Epidermal melanocyte (primary cell): ENCODE data around the gene ATP5F1E.
A peak's percentile ranks its signal among the peaks of the same experiment; 100 is the strongest.

Experiments used
- DNase-seq: peaks from one replicate; pipeline ENCODE4 v3.0.0; 2011; ENCODE audit warnings: low spot score; ENCODE audit not compliant: insufficient read length

Gene ATP5F1E

DNA sequence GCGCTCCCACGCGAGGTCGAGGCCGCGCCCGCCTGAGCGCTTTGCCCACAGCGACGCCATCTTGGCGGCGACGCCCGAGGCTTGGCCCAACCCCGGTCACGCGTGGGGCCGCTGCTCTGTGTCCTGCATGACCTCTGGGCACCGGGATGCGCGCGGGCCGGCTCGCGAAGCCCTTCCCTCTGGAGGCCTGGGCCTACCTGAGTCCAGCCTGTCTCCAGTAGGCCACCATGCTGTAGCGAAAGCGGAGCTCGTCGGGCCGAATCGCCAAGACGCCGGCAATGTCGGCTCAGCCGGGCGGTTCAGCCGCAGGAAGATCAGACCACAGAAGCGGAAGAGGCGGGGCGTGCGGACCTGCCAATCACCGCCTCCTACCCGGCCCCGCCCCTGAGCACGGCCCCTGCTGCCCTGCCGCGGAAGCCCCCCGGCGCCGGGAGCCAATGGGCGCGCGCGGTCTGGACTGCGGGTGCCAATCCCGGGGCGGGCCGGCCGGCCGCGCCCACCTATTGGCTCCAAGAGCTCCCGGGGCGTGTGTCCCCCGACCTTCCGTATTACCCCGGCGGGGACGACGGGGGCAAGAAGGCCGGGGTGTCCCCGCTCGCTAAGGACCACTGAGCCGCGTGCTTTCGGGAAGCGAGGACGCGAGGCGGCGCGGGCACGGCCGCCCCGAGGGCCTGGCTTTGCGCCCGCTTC, at the start of gene ATP5F1E:
Gene ATP5F1E (minus strand): TSS at position 313 of the 690 bp plus-strand sequence. CDS start 84 bp downstream, at position 229.
- DNase-seq = peak; percentile 81

DNA sequence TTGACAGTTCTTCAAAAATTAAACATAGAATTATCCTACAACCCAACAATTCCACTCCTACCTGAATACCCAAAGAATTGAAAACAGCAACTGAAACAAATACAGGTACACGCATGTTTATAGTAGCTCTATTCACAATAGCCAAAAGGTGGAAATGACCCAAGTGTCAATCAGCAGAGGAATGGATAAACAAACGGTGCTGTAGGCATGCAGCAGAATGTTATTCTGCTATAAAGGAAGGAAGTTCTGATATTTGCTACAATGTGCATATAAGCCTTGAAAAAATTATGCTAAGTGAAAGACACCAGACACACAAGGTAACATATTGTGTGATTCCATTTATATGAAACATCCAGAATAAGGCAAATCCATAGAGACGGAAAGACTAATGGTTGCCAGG, 48.9 kb upstream of the ATP5F1E start:
- DNase-seq = no peak

DNA sequence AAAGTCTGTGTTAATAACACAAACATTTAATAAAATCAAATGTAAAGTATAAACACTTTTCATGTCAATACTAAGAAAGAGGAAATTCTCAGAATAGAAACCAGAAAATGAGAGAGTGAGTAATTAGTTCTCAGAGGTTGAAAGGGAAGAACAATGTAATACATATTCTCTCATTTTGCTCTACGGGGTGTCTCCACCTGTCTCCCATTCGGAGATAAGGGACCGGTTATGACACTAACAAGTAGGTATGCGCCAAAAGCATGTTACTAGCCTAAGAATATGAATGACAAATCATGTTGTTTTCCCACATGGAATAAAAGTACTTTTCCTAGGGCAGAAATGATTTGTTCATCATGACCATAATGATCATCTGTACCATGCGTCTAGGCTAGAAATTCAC, 46.1 kb upstream of the ATP5F1E start:
- DNase-seq = no peak

- no peak for DNase-seq
Measured at GRCh38 chr20:59077705-59078104, 45.6 kb upstream of the ATP5F1E start.

- no peak for DNase-seq
Measured at GRCh38 chr20:59075934-59076508, 43.9 kb upstream of the ATP5F1E start.

- DNase-seq = no peak
Measured at GRCh38 chr20:59074456-59074855, 42.3 kb upstream of the ATP5F1E start.

GRCh38 chr20:59073582-59073981, 41.4 kb upstream of the ATP5F1E start:
- DNase-seq = no peak

DNA sequence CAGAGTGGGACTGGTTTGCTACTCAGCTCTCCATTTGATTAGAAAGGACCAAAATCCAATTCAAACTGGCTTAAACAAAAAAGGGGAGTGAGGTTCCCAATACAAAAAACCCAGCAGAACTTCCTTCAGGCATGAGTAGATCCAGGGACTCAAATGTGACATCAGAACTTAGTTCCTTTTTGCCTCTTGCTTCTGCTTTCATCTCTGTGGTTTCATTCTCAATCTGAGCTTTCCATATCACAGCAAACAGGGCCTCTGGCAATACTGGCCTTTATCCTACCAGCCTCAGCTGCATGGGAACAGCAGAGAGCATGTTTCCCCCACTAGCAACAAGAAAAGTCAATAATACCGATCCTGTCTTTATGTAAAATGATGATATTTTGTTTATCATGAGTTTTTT, 39.1 kb upstream of the ATP5F1E start:
- no peak for DNase-seq

- no peak for DNase-seq
Measured at GRCh38 chr20:59069026-59069425, 36.9 kb upstream of the ATP5F1E start.

GRCh38 chr20:59068534-59068933, 36.4 kb upstream of the ATP5F1E start:
- no peak for DNase-seq

DNA sequence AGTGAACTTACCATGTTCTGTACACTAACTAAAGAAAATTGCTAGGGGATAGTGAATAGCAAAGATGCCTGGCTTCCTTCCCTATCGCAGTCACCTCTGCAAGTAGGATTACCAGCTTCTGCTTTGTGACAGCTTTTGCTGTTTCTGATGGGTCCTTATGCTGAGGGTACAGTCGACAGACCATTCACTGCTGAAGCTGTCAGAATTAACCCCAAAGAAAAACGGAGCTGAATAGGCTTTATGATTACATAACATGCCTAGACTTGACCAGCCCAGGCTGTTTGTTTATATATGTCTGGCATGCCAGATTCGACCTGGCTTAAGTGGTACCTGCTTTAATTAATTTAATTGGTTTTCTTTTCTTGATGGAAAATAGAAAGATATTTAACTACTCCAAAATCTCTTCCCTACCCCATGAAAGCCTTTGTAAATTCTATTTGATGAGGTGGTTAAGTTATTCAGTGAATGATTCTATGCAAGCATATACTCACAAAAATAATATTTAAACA, 32.1 kb upstream of the ATP5F1E start:
- DNase-seq = no peak

GRCh38 chr20:59063358-59064213, 31.5 kb upstream of the ATP5F1E start:
- DNase-seq = no peak

DNA sequence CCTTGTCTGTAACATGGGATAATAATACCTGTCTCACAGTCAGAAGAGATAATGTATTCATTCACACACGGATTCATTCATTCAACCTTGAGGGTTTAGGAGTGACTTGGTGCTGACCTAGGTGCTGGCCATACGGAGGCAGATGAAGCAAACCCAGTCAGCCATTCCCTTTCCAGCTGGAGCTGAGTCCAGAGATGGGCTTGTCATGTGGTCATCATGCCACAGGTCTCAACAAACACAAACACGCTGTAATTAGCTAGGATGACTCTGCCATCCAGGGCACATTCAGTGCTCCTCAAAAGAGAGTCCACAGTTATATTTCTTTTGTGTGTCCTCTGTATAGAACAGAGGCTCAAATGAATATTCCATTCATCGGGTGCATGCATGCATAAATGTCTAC, 29.9 kb upstream of the ATP5F1E start:
- no peak for DNase-seq

- no peak for DNase-seq
Measured at GRCh38 chr20:59055302-59055701, 23.2 kb upstream of the ATP5F1E start.

GRCh38 chr20:59051666-59052185, 19.6 kb upstream of the ATP5F1E start:
- no peak for DNase-seq

DNA sequence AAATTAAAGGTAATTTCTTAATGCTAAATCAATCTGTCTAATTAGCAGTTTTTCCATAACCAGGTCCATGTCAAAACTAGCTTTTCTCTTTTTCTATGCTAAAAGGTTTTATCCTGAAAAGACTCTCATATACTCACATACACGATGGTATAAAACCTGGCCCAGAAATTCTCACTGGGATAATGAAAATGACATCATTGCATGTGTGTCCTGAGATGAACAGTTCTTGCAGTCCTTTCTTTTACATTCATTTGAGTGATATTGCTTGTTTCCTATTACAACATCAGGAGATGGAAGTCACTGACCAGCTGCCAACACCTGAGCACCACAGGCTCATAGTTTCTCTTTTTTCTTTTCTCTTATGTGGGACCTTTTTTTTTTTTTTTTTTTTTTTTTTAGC, 18.3 kb upstream of the ATP5F1E start:
- no peak for DNase-seq

GRCh38 chr20:59048681-59049030, 16.5 kb upstream of the ATP5F1E start:
- no peak for DNase-seq

GRCh38 chr20:59047938-59048680, 16.0 kb upstream of the ATP5F1E start:
- DNase-seq = no peak

- no peak for DNase-seq
Measured at GRCh38 chr20:59046862-59047261, 14.7 kb upstream of the ATP5F1E start.

- no peak for DNase-seq
Measured at GRCh38 chr20:59044796-59045195, 12.7 kb upstream of the ATP5F1E start.

- DNase-seq = no peak
Measured at GRCh38 chr20:59044295-59044694, 12.2 kb upstream of the ATP5F1E start.
